ENCODE data around the gene KIF1B.

The KIF1B gene

GRCh38 chr1:10173582-10173981, 36.8 kb upstream of the KIF1B start:
- TF ChIP-seq RAD21 (IDR thresholded peaks at IDR 0.05; ENCODE audit: low read depth): no peak
- TF ChIP-seq CEBPB (IDR thresholded peaks at IDR 0.05): no peak

GRCh38 chr1:10177876-10178275, 32.5 kb upstream of the KIF1B start:
- TF ChIP-seq YY1 (IDR thresholded peaks at IDR 0.05; ENCODE audit: low read depth): no peak
- TF ChIP-seq FOXM1 (IDR thresholded peaks at IDR 0.05; ENCODE audit: borderline replicate concordance, low read depth): no peak
- no peak for TF ChIP-seq CREB1 (IDR thresholded peaks at IDR 0.05; ENCODE audit: low read depth)
- no peak for TF ChIP-seq NFIC (IDR thresholded peaks at IDR 0.05)
- no peak for TF ChIP-seq RAD21 (IDR thresholded peaks at IDR 0.05; ENCODE audit: low read depth)
- TF ChIP-seq TAF1 (IDR thresholded peaks at IDR 0.05; ENCODE audit: low read depth): no peak
- TF ChIP-seq USF1 (IDR thresholded peaks at IDR 0.05): no peak
- TF ChIP-seq REST (IDR thresholded peaks at IDR 0.05; ENCODE audit: low read depth): no peak
- no peak for TF ChIP-seq CEBPB (IDR thresholded peaks at IDR 0.05)
- no peak for TF ChIP-seq EP300 (IDR thresholded peaks at IDR 0.05; ENCODE audit: borderline replicate concordance)
- no peak for TF ChIP-seq TEAD4 (IDR thresholded peaks at IDR 0.05)
- TF ChIP-seq TCF12 (IDR thresholded peaks at IDR 0.05; ENCODE audit: low read depth): no peak

- no peak for TF ChIP-seq USF1 (IDR thresholded peaks at IDR 0.05)
- no peak for TF ChIP-seq ZBTB7A (IDR thresholded peaks at IDR 0.05; ENCODE audit: low read depth)
- no peak for TF ChIP-seq YY1 (IDR thresholded peaks at IDR 0.05; ENCODE audit: low read depth)
- no peak for TF ChIP-seq TCF12 (IDR thresholded peaks at IDR 0.05; ENCODE audit: low read depth)
Observed at GRCh38 chr1:10178597-10179405, 31.6 kb upstream of the KIF1B start.

- TF ChIP-seq YY1 (IDR thresholded peaks at IDR 0.05; ENCODE audit: low read depth) (no peak), NFIC (IDR thresholded peaks at IDR 0.05) (no peak), REST (IDR thresholded peaks at IDR 0.05; ENCODE audit: low read depth) (no peak), USF1 (IDR thresholded peaks at IDR 0.05) (no peak), TAF1 (IDR thresholded peaks at IDR 0.05; ENCODE audit: low read depth) (no peak), RAD21 (IDR thresholded peaks at IDR 0.05; ENCODE audit: low read depth) (no peak), EGR1 (IDR thresholded peaks at IDR 0.05) (no peak), TCF12 (IDR thresholded peaks at IDR 0.05; ENCODE audit: low read depth) (no peak), MAX (IDR thresholded peaks at IDR 0.05) (no peak), TEAD4 (IDR thresholded peaks at IDR 0.05) (no peak), EP300 (IDR thresholded peaks at IDR 0.05; ENCODE audit: borderline replicate concordance) (no peak), ZBTB7A (IDR thresholded peaks at IDR 0.05; ENCODE audit: low read depth) (no peak), FOXM1 (IDR thresholded peaks at IDR 0.05; ENCODE audit: borderline replicate concordance, low read depth) (no peak), CREB1 (IDR thresholded peaks at IDR 0.05; ENCODE audit: low read depth) (no peak), CEBPB (IDR thresholded peaks at IDR 0.05) (no peak)
Observed at GRCh38 chr1:10179406-10180091, 30.8 kb upstream of the KIF1B start.

GRCh38 chr1:10181154-10181553, 29.2 kb upstream of the KIF1B start:
- TF ChIP-seq USF1 (IDR thresholded peaks at IDR 0.05) (no peak), YY1 (IDR thresholded peaks at IDR 0.05; ENCODE audit: low read depth) (no peak), TEAD4 (IDR thresholded peaks at IDR 0.05) (no peak), EP300 (IDR thresholded peaks at IDR 0.05; ENCODE audit: borderline replicate concordance) (no peak), TAF1 (IDR thresholded peaks at IDR 0.05; ENCODE audit: low read depth) (no peak), RAD21 (IDR thresholded peaks at IDR 0.05; ENCODE audit: low read depth) (no peak), MAX (IDR thresholded peaks at IDR 0.05) (no peak), EGR1 (IDR thresholded peaks at IDR 0.05) (no peak)

Measured in Ishikawa (cell line).